HG02763 (cell line): Measurements from ENCODE around the gene REV1.
"Not testable (repeated sequence)": the region's sequence is repeated elsewhere in the genome, so short reads cannot be mapped to it uniquely, and the experiment has no call there.

Source experiments
- ATAC-seq: cut with Tn5 transposase; IDR thresholded peaks from one replicate; pipeline ENCODE4 v1.9.1; 2021; ENCODE audit warnings: mild to moderate bottlenecking, moderate library complexity; ENCODE audit not compliant: unreplicated experiment

The REV1 gene

GRCh38 chr2:99368854-99369253 is 121.0 kb downstream of the REV1 start:
- not testable (repeated sequence) for ATAC-seq

DNA sequence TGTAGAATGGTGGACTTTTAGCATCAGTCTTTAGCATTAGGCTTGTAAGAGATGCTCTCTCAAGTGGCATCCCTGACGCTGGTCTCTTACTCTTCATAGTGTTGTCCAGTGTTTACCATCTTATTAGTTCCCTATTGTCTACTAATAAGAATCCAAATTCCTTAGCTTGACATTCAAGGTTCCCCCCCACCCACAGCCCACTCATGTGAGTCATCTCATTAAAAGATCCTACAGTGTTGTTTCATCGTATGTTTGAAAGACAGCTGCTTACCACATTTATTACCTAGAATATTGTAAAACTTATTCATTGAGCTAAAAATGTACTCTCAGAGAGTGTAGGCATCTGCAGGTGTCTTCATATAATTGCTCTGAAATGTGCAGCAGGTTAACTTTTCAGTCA is 124.2 kb downstream of the REV1 start:
- ATAC-seq: no peak

DNA sequence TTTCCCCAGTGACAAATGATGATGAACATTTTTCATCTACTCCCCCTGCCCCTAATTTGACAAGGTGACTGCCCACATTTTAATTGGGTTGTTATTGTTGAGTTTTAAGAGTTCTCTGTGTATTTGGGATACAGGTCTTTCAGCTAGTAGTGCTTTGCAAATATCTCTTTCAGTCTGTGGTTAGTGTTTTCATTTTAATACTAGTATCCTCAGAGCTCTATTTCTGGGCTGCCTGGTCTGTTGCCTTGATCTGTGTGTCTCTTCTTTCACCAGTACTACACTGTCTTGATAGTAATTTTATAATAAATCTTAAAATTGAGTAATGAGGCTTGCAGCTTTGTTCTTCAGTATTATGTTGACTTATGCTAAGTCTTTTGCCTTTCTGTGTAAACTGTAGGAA is 133.0 kb downstream of the REV1 start:
- peak; percentile 70 for ATAC-seq

GRCh38 chr2:99354825-99355224 is 135.0 kb downstream of the REV1 start:
- ATAC-seq: not testable (repeated sequence)

GRCh38 chr2:99354070-99354469 is 135.7 kb downstream of the REV1 start:
- no peak for ATAC-seq
